Raji (cell line): ENCODE data around the gene DACT3.

Source experiments
- POLR2A ChIP-seq: IDR thresholded peaks from 2 replicates; pipeline ENCODE4 v1.6.1; 2011; ENCODE audit warnings: low read depth, low read length, control low read depth; ENCODE audit not compliant: insufficient read depth

Gene DACT3

GRCh38 chr19:46648060-46648960, 12.7 kb downstream of the DACT3 start:
- no peak for TF ChIP-seq POLR2A

GRCh38 chr19:46646402-46646801, 14.6 kb downstream of the DACT3 start:
- TF ChIP-seq POLR2A: no peak

- no peak for TF ChIP-seq POLR2A
Measured at GRCh38 chr19:46644720-46645119, 16.3 kb downstream of the DACT3 start.

GRCh38 chr19:46640656-46641055, 20.3 kb downstream of the DACT3 start:
- no peak for TF ChIP-seq POLR2A

GRCh38 chr19:46639358-46640182, 21.4 kb downstream of the DACT3 start:
- TF ChIP-seq POLR2A: no peak

GRCh38 chr19:46637224-46637623, 23.8 kb downstream of the DACT3 start:
- TF ChIP-seq POLR2A: no peak

- no peak for TF ChIP-seq POLR2A
Measured at GRCh38 chr19:46635920-46636761, 24.8 kb downstream of the DACT3 start, which contains the start of gene GNG8. TSS of gene GNG8 (minus strand) at chr19:46636202. CDS start at chr19:46634682, 1,520 bp downstream.

- no peak for TF ChIP-seq POLR2A
Measured at GRCh38 chr19:46634656-46635218, 26.2 kb downstream of the DACT3 start.

GRCh38 chr19:46634045-46634655, 26.8 kb downstream of the DACT3 start:
- TF ChIP-seq POLR2A: 0 out of 2 replicates have a peak, but pooled peaks have one; percentile 18

GRCh38 chr19:46633130-46633529, 27.9 kb downstream of the DACT3 start:
- no peak for TF ChIP-seq POLR2A

- TF ChIP-seq POLR2A: no peak
Measured at GRCh38 chr19:46631481-46631880, 29.5 kb downstream of the DACT3 start.

- no peak for TF ChIP-seq POLR2A
Measured at GRCh38 chr19:46630586-46631205, 30.3 kb downstream of the DACT3 start.

GRCh38 chr19:46629546-46630025, 31.4 kb downstream of the DACT3 start:
- no peak for TF ChIP-seq POLR2A
